Parathyroid adenoma (tissue), 2 donors: Measurements from ENCODE around the gene CHTOP.
"Not testable (repeated sequence)": the region's sequence is repeated elsewhere in the genome, so short reads cannot be mapped to it uniquely, and the experiment has no call there.

Source experiments
- H2AFZ ChIP-seq: fragments of 300-600 bp; sonication (generic); one replicate; pipeline ENCODE4 v1.7.0; 2017; ENCODE audit warnings: antibody characterized with exemption, mild to moderate bottlenecking
- H3K27ac ChIP-seq: fragments of 300-600 bp; sonication (generic); one replicate; pipeline ENCODE4 v1.7.0; 2017
- H3K27me3 ChIP-seq: fragments of 300-600 bp; sonication (generic); one replicate; pipeline ENCODE4 v1.7.0; 2017; ENCODE audit warnings: low read length; ENCODE audit not compliant: control insufficient read depth, insufficient read depth
- H3K36me3 ChIP-seq: fragments of 300-600 bp; sonication (generic); one replicate; pipeline ENCODE4 v1.7.0; 2017; ENCODE audit warnings: low read length; ENCODE audit not compliant: control insufficient read depth, insufficient read depth
- H3K4me1 ChIP-seq: fragments of 300-600 bp; sonication (generic); one replicate; pipeline ENCODE4 v1.7.0; 2017; ENCODE audit warnings: control low read depth
- H3K4me2 ChIP-seq: fragments of 300-600 bp; sonication (generic); one replicate; pipeline ENCODE4 v1.7.0; 2017; ENCODE audit warnings: low read length
- H3K4me3 ChIP-seq: fragments of 300-600 bp; sonication (generic); one replicate; pipeline ENCODE4 v1.7.0; 2017; ENCODE audit warnings: low read depth, low read length
- H3K79me2 ChIP-seq: fragments of 300-600 bp; sonication (generic); one replicate; pipeline ENCODE4 v1.7.0; 2017; ENCODE audit warnings: control low read depth
- H3K9ac ChIP-seq: fragments of 300-600 bp; sonication (generic); one replicate; pipeline ENCODE4 v1.7.0; 2017; ENCODE audit warnings: mild to moderate bottlenecking
- H3K9me3 ChIP-seq: fragments of 300-600 bp; sonication (generic); one replicate; pipeline ENCODE4 v1.7.0; 2017; ENCODE audit warnings: low read length; ENCODE audit not compliant: control insufficient read depth
- TF ChIP-seq, protein P1 (sequence below): fragments of 300-600 bp; sonication (generic); IDR thresholded peaks from one replicate; pipeline ENCODE4 v1.7.0; 2017; ENCODE audit warnings: antibody characterized with exemption, mild to moderate bottlenecking
- donor health status: primary hyperparathyroidism.

CHTOP gene

DNA sequence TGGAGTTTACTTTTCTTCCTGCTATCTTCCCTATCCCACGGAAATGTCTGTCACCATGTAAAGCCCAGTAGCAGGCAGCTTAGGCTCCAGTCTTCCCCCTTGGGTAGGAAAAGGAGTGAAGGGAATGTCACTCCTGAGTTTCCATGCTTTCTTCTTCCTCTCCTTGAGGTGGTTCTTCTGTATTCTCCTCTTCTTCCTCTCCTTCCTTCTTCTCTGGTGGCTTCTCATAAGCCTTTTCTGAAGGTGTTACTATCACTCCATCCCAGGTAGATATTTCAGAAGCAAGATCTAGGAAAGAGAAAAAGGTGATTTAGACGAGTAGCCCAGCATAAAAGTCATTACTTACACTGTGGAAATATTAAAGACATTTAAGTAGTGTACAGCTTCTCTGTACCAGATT, 28.4 kb downstream of the CHTOP start:
- Histone ChIP-seq H3K36me3 (no peaks in the 10 kb centered on the region), H2AFZ (no peak overlapping the region), H3K79me2 (peaks cover 4% of the 10 kb centered on the region), H3K27ac (no peak overlapping the region), H3K4me1 (no peaks in the 10 kb centered on the region), H3K9ac (no peak overlapping the region), H3K27me3 (no peaks in the 10 kb centered on the region), H3K4me2 (no peak overlapping the region), H3K9me3 (no peaks in the 10 kb centered on the region), H3K4me3 (no peak overlapping the region)
- TF ChIP-seq, protein P1, sequence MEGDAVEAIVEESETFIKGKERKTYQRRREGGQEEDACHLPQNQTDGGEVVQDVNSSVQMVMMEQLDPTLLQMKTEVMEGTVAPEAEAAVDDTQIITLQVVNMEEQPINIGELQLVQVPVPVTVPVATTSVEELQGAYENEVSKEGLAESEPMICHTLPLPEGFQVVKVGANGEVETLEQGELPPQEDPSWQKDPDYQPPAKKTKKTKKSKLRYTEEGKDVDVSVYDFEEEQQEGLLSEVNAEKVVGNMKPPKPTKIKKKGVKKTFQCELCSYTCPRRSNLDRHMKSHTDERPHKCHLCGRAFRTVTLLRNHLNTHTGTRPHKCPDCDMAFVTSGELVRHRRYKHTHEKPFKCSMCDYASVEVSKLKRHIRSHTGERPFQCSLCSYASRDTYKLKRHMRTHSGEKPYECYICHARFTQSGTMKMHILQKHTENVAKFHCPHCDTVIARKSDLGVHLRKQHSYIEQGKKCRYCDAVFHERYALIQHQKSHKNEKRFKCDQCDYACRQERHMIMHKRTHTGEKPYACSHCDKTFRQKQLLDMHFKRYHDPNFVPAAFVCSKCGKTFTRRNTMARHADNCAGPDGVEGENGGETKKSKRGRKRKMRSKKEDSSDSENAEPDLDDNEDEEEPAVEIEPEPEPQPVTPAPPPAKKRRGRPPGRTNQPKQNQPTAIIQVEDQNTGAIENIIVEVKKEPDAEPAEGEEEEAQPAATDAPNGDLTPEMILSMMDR = no peak

DNA sequence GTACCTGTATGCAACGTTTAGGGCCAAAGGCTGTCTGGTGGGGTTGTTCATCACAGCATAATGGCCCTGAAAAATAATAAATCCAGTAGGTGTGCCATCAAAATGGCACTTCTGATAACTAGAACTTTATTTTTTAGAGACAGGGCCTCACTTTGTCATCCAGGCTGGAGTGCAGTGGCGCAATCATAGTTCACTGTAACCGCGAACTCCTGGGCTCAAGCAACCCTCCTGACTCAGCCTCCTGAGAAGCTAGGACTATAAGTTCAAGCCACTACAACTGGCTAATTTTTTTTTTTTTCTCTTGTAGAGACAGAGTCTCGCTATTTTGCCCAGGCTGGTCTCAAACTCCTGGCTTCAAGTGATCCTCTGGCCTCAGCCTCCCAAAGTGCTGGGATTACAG, 29.3 kb downstream of the CHTOP start:
- H3K36me3 ChIP-seq = no peaks in the 10 kb centered on the region
- H3K27ac ChIP-seq = no peak overlapping the region
- no peak overlapping the region for H2AFZ ChIP-seq

GRCh38 chr1:153667439-153667838, 33.6 kb downstream of the CHTOP start:
- Histone ChIP-seq H3K4me1 (peaks cover 3% of the 10 kb centered on the region), H3K27ac (no peak overlapping the region), H3K9me3 (no peaks in the 10 kb centered on the region), H2AFZ (no peak overlapping the region), H3K4me3 (no peak overlapping the region), H3K9ac (no peak overlapping the region), H3K79me2 (peaks cover 6% of the 10 kb centered on the region), H3K4me2 (no peak overlapping the region), H3K27me3 (no peaks in the 10 kb centered on the region), H3K36me3 (no peaks in the 10 kb centered on the region)
- TF ChIP-seq, protein P1 = no peak

More for the DNA sequence above, 29.3 kb downstream of the CHTOP start:
- Histone ChIP-seq H3K79me2 (peaks cover 4% of the 10 kb centered on the region), H3K9ac (no peak overlapping the region), H3K4me2 (no peak overlapping the region), H3K4me1 (no peaks in the 10 kb centered on the region), H3K27me3 (no peaks in the 10 kb centered on the region), H3K4me3 (no peak overlapping the region), H3K9me3 (no peaks in the 10 kb centered on the region)
- TF ChIP-seq, protein P1 = no peak

DNA sequence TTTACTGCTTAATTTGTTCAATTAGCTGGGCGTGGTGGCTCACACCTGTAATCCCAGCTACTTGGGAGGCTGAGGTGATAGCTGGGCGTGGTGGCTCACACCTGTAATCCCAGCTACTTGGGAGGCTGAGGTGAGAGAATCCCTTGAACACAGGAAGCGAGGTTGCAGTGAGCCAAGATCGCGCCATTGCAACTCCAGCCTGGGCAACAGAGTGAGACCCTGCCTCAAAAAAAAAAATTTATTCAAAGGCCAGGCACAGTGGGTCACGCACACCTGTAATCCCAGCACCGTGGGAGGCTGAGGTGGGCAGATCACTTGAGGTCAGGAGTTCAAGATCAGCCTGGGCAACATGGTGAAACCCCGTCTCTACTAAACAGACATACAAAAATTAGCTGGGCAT, 34.8 kb downstream of the CHTOP start:
- H3K4me3 ChIP-seq, H3K9me3 ChIP-seq, H3K9ac ChIP-seq, H2AFZ ChIP-seq, H3K27ac ChIP-seq, H3K4me2 ChIP-seq, H3K4me1 ChIP-seq, H3K27me3 ChIP-seq, H3K79me2 ChIP-seq, H3K36me3 ChIP-seq: not testable (repeated sequence)

- Histone ChIP-seq H2AFZ (no peak overlapping the region), H3K4me2 (peak overlapping the region; percentile 98), H3K9me3 (no peaks in the 10 kb centered on the region), H3K4me3 (peak overlapping the region; percentile 95), H3K36me3 (no peaks in the 10 kb centered on the region), H3K9ac (no peak overlapping the region), H3K79me2 (peaks cover 6% of the 10 kb centered on the region), H3K27me3 (no peaks in the 10 kb centered on the region), H3K4me1 (peaks cover 3% of the 10 kb centered on the region), H3K27ac (no peak overlapping the region)
- TF ChIP-seq, protein P1 = no peak
Observed at GRCh38 chr1:153669606-153670005, 35.7 kb downstream of the CHTOP start.
